ENCODE data around the gene SRI.

The SRI gene

DNA sequence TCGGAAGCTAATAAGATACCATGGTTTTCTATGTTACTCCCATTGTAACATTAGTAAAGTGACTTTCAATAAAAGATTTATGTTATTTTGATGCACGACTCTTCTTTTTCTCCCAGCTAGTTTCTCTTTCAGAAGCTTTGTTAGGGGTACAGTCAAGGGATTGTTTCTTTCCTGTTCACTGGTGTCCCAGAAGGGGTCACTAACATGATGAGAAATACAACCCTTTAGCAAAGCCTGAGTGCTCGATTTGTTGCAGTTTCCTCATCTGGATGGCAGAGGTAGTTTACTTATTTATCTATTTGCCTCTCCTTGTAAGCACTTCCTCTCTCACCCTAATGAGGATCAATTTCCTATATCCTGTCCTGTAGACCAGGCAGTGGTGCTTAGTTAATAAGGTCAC, 17.0 kb downstream of the SRI start:
- DNase-seq = no peak
- Histone ChIP-seq H3K27me3 (no peaks in the 10 kb centered on the region), H3K9me3 (no peaks in the 10 kb centered on the region), H3K36me3 (peaks cover 19% of the 10 kb centered on the region), H3K4me1 (no peaks in the 10 kb centered on the region), H3K4me3 (ENCODE audit: low read depth, low read length) (no peak overlapping the region)
- TF ChIP-seq, protein P1, sequence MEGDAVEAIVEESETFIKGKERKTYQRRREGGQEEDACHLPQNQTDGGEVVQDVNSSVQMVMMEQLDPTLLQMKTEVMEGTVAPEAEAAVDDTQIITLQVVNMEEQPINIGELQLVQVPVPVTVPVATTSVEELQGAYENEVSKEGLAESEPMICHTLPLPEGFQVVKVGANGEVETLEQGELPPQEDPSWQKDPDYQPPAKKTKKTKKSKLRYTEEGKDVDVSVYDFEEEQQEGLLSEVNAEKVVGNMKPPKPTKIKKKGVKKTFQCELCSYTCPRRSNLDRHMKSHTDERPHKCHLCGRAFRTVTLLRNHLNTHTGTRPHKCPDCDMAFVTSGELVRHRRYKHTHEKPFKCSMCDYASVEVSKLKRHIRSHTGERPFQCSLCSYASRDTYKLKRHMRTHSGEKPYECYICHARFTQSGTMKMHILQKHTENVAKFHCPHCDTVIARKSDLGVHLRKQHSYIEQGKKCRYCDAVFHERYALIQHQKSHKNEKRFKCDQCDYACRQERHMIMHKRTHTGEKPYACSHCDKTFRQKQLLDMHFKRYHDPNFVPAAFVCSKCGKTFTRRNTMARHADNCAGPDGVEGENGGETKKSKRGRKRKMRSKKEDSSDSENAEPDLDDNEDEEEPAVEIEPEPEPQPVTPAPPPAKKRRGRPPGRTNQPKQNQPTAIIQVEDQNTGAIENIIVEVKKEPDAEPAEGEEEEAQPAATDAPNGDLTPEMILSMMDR (IDR thresholded peaks at IDR 0.05; ENCODE audit: low read depth, low read length) = no peak

DNA sequence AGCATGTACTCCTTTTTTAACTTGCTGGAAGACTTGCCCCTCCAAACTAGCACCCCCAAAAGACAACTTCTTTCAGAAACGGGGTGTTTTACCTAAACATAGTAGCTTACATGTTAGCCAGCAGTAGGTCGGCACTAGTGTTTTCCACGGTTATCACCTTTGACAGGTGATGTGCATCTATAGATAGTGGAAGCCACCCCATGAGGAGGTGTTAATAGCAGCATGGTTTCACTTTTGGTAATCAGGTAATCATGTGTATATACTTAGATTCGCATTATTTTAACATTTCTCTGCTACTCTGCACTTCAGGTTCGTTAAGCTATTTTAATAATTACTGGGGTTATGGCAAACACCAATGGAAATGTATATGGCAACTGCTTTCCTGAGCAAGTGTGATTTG, 17.6 kb downstream of the SRI start:
- H3K4me1 ChIP-seq = no peaks in the 10 kb centered on the region
- H3K9me3 ChIP-seq = no peaks in the 10 kb centered on the region
- DNase-seq = no peak
- H3K4me3 ChIP-seq (ENCODE audit: low read depth, low read length) = no peak overlapping the region
- no peaks in the 10 kb centered on the region for H3K27me3 ChIP-seq
- TF ChIP-seq, protein P1 (IDR thresholded peaks at IDR 0.05; ENCODE audit: low read depth, low read length) = no peak
- peaks cover 15% of the 10 kb centered on the region for H3K36me3 ChIP-seq

DNA sequence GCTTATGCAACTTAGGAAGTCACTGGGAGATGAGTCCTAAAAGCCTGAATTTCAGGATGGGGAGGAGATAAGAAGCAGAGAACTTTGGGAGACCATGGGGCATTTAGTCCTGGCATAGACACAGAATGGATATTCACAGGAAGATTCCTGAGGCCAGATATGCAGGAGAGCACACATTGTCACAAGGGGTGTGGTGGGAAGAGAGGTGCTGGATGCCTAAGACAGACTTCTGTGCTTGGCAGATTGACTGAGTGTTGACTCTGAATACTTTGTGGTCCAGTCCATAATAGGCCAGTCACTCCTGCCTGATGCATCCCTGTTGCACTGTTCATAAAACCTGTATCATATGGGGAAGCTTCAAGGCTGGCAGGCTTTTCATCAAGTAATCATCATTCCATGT, 18.5 kb downstream of the SRI start:
- Histone ChIP-seq H3K27me3 (no peaks in the 10 kb centered on the region), H3K9me3 (no peaks in the 10 kb centered on the region), H3K4me1 (no peaks in the 10 kb centered on the region), H3K36me3 (peaks cover 8% of the 10 kb centered on the region), H3K4me3 (ENCODE audit: low read depth, low read length) (no peak overlapping the region)
- no peak for DNase-seq
- TF ChIP-seq, protein P1 (IDR thresholded peaks at IDR 0.05; ENCODE audit: low read depth, low read length) = no peak

DNA sequence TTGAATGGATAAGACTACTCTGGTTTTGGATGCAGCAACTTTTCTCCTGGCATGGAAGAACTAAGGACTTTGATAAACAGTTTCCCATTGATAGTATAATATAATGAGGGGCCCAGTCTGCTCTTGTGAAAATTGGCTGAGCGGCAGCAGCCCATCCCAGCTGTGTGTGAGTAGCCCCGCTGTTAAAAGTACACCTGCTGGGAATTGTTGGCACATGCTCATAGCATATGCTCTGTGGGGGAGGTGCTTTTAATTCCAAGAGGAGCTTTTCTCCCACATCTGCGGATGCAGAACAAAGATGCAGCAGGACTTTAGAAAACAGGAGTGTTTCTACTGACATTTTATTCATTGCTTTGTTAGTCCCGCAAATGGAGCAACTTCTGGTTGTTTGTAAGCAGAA, 19.0 kb downstream of the SRI start:
- no peaks in the 10 kb centered on the region for H3K4me1 ChIP-seq
- H3K36me3 ChIP-seq = peaks cover 5% of the 10 kb centered on the region
- DNase-seq = no peak
- no peaks in the 10 kb centered on the region for H3K9me3 ChIP-seq
- no peaks in the 10 kb centered on the region for H3K27me3 ChIP-seq
- TF ChIP-seq, protein P1 (IDR thresholded peaks at IDR 0.05; ENCODE audit: low read depth, low read length) = no peak
- no peak overlapping the region for H3K4me3 ChIP-seq (ENCODE audit: low read depth, low read length)

DNA sequence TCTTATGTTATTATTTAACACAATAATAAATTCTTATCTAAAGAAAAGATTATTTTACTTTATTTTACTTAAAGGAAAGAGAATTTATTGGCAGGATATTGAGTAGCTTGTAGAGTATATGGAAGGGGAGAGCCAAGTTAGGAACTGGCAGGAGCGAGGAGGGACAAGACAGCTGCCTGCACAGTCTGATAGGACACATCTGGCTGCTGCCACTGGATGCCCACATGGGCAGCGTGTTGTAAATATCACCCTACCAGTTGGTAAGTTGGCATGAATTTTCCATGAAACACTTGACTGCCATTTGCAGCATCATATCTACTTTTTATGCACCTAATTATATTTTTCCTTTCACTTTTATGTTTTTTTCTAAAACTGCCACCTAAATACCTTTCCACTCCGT, 19.6 kb downstream of the SRI start:
- TF ChIP-seq, protein P1 (IDR thresholded peaks at IDR 0.05; ENCODE audit: low read depth, low read length) = no peak
- Histone ChIP-seq H3K27me3 (no peaks in the 10 kb centered on the region), H3K4me1 (no peaks in the 10 kb centered on the region), H3K36me3 (no peaks in the 10 kb centered on the region; the same call in none of the 2 replicates), H3K4me3 (ENCODE audit: low read depth, low read length) (no peak overlapping the region), H3K9me3 (no peaks in the 10 kb centered on the region)
- no peak for DNase-seq

DNA sequence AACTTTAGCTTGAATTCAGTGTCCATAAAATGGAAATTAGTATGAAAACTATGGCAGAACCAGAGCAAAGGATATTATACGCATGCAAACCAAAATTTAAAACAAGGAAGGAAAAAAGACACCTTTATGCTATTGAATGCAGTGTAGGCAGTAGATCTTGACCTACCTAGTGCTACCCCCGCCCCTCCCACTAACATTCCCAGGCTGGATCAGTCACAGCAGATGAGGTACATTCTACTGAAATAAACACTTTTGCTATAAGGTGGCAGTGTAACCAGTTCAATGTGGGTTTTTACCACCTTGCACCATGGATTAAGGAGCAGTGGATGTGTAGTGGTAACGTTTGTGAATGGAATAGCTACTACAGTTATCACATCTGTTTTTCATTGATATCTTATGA, 27.9 kb downstream of the SRI start:
- no peaks in the 10 kb centered on the region for H3K27me3 ChIP-seq
- TF ChIP-seq, protein P1 (IDR thresholded peaks at IDR 0.05; ENCODE audit: low read depth, low read length) = no peak

More for the DNA sequence above, 27.9 kb downstream of the SRI start:
- no peak for DNase-seq
- Histone ChIP-seq H3K4me3 (ENCODE audit: low read depth, low read length) (no peak overlapping the region), H3K36me3 (no peaks in the 10 kb centered on the region), H3K4me1 (no peaks in the 10 kb centered on the region), H3K9me3 (no peaks in the 10 kb centered on the region)

All from BE2C (cell line).